HG02943 (cell line): ENCODE data around the gene HOXD11.

Source experiments
- ATAC-seq: cut with Tn5 transposase; IDR thresholded peaks from one replicate; pipeline ENCODE4 v1.9.1; 2021; ENCODE audit warnings: mild to moderate bottlenecking, low read depth, moderate library complexity; ENCODE audit not compliant: unreplicated experiment

HOXD11 gene

DNA sequence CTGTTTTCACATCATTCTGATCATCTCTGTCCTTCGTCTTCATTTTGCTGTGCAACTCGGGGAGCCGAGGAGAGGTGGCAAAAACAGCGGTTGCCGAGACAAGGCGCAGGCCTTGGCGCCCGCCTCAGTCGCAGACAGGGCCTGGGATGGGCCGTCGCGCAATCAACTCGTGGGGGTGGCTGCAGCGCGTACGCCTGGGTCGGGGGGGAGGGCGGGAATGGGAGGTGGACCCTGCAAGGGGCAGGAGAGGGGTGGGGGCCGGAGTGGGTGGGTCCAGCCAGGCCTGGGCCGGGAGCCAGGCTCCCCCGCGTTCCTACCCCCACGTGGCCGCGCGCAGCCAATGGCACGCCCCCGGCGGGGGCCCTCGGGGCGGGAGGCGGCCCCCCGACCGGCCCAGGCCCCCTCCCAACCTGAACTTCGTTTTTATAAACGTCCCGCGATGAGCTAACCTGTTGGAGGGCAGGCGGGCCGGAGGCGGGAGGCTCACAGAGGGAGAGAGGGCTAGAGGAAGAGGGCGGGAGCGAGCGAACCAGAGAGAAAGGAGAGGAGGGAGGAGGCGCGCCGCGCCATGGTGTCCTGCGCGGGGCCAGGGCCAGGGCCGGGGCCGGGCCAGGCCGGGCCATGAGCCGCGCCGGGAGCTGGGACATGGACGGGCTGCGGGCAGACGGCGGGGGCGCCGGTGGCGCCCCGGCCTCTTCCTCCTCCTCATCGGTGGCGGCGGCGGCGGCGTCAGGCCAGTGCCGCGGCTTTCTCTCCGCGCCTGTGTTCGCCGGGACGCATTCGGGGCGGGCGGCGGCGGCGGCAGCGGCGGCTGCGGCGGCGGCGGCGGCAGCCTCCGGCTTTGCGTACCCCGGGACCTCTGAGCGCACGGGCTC, 14.6 kb upstream of the HOXD11 start, which contains the start of gene HOXD13:
Gene HOXD13, plus strand, starts transcription at position 452 of the 875 bp plus-strand sequence. Its CDS starts 170 bp downstream, at position 622.
- no peak for ATAC-seq

- no peak for ATAC-seq
These were observed 13.8 kb upstream of the HOXD11 start for GRCh38 chr2:176093145-176093897.

- ATAC-seq = no peak
These were observed 13.2 kb upstream of the HOXD11 start for GRCh38 chr2:176093898-176094249.

- no peak for ATAC-seq
These were observed 12.7 kb upstream of the HOXD11 start for GRCh38 chr2:176094349-176094748.

- no peak for ATAC-seq
These were observed 11.7 kb upstream of the HOXD11 start for GRCh38 chr2:176095421-176095820.

- ATAC-seq = no peak
These were observed 10.7 kb upstream of the HOXD11 start for GRCh38 chr2:176096243-176096985.

DNA sequence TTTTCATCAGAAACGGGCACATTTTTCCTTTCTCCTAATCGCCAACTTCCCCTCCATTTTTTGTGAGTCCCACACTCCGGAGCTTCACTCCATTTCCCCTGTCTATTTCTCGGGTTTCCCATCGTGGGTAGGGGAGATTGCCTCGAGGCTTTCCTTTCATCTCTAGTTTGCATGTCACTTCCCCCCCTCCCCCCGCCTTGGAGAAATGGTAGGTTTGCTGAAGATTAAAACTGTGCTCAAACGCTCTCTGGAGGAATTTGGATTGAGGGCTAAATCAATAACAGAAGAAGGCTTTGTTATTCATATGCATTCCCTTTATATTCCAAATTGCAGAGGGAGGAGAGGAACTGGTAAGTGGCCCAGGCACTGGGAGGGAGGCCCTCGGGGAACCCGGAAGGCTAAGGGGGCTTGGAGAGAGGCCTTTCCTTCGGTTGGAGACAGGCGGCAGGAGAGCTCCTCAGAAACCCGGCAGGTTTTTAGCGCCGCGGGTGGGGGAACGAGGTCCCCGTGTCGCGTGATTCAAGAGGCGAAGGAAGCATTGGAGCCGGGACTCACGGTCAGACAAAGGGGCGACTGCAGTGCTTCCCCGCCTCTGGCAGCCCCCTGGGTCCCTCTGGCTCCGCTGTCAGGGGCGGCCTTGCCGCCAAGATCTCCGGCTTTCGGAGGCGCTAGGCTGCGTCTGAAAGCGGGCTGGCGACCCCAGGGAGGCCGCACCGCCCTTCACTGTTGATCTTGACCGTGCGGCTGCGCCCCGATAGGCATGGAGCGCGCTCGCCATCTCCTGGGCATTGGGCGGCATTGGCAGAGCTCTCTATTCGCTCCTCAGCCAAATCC, 9.9 kb upstream of the HOXD11 start:
- peak; percentile 92 for ATAC-seq

DNA sequence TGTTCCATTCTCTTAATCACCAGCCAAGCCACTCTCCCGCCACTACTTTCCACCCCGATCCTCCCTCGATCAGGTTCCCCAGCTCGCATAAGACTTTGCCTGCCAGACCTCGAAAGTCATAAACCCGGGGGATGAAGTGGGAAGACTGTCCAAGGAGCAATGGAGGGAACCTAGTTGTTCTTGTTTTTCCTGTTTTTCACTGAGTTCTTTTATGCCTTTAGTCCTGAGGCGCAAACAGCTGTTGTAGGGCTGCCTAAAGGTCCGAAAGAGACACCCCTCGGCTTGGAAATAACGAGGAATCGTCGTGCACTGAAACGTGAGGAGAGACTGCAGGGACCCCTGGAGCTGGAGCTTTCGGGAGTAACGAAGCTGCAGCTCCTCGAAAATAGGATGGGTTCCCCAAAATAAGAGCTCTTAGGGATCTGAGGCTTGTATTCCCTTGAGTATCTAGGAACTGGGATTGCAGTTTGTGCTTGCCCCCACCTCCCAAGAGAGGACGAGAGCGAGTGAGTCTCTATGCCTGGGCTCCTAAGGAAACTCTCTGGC, 9.2 kb upstream of the HOXD11 start:
- ATAC-seq = no peak

GRCh38 chr2:176098366-176099158, 8.5 kb upstream of the HOXD11 start:
- no peak for ATAC-seq

GRCh38 chr2:176099159-176099727, 7.8 kb upstream of the HOXD11 start:
- no peak for ATAC-seq

DNA sequence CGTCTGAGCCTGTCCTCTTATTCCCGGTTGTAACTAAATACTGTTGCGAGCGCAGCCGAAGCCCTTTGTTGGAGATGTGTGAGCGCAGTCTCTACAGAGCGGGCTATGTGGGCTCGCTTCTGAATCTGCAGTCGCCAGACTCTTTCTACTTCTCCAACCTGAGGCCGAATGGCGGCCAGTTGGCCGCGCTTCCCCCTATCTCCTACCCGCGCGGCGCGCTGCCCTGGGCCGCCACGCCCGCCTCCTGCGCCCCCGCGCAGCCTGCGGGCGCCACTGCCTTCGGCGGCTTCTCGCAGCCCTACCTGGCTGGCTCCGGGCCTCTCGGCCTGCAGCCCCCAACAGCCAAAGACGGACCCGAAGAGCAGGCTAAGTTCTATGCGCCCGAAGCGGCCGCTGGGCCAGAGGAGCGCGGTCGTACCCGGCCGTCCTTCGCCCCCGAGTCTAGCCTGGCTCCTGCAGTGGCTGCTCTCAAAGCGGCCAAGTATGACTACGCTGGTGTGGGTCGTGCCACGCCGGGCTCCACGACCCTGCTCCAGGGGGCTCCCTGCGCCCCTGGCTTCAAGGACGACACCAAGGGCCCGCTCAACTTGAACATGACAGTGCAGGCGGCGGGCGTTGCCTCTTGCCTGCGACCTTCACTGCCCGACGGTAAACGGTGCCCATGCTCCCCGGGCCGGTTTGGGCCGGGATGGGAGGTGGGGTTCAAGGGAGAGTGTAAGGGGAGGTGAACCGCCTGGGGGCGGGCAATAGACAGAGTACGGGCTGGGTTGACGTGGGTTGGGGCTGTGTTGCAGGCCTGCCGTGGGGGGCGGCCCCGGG, 7.1 kb upstream of the HOXD11 start, which contains the start of gene HOXD12:
Gene HOXD12, plus strand, starts transcription at position 68 of the 819 bp plus-strand sequence. Its CDS starts 7 bp downstream, at position 75.
- ATAC-seq = no peak

DNA sequence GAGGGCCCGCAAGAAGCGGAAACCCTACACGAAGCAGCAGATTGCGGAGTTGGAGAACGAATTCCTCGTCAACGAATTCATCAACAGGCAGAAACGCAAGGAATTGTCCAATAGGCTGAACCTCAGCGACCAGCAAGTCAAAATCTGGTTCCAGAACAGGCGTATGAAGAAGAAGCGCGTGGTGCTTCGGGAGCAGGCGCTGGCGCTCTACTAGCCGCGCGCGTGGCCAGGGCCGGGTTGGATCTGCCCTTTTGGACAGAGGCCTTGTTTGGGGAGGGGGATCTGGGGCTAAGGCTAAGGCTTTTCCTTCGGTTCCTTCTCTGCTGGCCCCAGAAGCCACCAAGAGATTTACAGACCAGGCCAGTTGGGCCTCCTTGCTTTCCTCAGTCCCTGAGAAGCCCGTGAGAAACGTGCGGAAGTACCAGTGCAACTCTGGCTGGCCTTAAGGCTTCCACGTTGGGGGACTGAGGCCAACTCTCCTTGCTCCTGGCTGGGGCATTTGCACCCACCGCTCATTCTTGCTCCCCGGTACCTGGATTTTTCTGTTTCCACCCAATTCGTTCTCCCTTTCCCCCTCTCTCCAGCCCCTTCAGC, 6.4 kb upstream of the HOXD11 start:
- ATAC-seq = no peak

DNA sequence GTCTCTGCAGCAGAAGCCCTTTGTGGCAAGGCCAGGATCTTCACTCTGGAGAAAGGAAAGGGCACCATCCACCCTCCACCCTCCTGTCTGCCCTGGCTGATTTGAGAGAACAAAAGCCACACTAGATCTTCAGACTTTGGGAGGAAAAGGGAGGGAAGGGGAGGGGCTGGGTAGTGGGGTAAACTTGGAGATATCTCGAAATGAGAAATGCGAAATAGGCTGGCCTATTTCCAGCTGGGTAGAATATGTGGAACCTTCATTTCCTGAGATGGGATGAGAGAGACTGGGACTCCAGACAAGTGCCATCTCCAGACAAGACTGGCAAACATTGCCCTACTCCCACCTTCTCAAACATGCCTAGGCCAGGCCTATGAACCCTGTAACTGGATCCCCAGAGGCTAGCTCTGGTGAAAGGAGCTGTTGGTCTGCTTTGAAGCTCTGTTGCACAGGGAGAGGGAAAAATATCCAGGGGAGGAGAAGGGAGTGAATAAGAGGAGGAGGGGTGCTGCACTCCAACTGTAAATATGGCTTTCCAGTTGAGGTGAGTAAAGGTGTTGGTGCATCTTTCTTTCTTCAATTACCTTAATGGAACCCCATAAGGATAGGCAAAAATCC, 5.8 kb upstream of the HOXD11 start:
- no peak for ATAC-seq

DNA sequence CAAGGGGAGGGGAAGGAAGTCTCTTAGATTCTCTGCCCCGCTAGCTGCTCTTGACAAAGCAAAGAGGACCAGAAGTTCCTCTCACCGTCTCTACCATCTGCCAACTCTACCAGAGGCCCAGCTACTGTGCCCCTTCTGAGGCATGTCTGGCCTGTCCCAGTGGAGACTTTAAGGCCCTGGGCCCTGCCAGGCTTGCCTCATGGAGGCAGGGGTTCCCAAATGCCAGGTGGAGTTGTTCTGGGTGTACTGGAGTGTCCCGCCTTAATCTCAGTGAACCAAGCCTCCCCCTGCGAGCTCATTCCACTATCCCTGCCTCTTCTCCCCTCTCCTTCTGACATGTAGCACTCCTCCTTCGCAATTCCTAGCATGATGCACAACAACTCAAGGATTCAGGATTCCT, 5.2 kb upstream of the HOXD11 start:
- ATAC-seq = no peak

- ATAC-seq = no peak
These were observed 4.7 kb upstream of the HOXD11 start for GRCh38 chr2:176102309-176102866.

DNA sequence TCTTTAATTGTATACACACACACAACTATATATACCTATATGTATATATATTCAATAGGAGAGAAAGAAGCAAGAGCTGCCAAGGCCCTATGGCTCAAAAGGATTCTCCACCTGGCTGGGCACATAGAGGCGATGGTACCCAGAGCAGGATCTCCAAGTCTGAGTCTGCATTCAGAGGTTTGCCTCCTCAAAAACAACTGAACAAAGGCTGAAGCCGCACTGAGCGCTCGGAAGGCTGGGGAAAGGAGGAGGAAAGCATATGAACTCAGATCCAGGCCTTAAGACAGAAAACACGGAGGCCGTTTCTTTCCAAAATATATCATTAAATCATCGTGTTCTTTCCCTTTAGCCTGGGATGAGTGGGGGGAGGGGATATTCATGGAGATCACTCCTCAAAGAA, 3.9 kb upstream of the HOXD11 start:
- ATAC-seq = no peak
